SK-N-SH (cell line): ENCODE results near the gene CCDC27. TPM values are rescaled to one million over a fixed set of nuclear protein-coding genes. Genes with fewer than 3 reads are reported as not detected.

Experiments
- CTCF ChIA-PET: fragments of 300-600, 350-600 bp; formaldehyde crosslinking; extraction: SDS; loops from one replicate; lab custom pipeline; 2021; lab: Yijun Ruan, JAX
- POLR2A ChIA-PET: fragments of 350-600 bp; sonication (Branson Sonifier 250); formaldehyde crosslinking; extraction: SDS; loops from one replicate; lab custom pipeline; 2020; ENCODE audit warnings: antibody characterized with exemption, inconsistent platforms; lab: Yijun Ruan, JAX
- DNase-seq: peaks from one replicate; pipeline ENCODE4 v3.0.0; 2012
- H2AFZ ChIP-seq: fragments of 200-600 bp; sonication (generic); 2 replicates; pipeline ENCODE4 v1.8.1; 2016; ENCODE audit warnings: antibody characterized with exemption, mild to moderate bottlenecking, low read depth
- H3F3A ChIP-seq: fragments of 200-600 bp; sonication (generic); replicated peaks from 2 replicates; pipeline ENCODE3; 2016; ENCODE audit warnings: antibody characterized with exemption, mild to moderate bottlenecking; ENCODE audit not compliant: insufficient read depth
- H3K27ac ChIP-seq, 2 experiments: fragments of 200-500 bp in 1 of 2; fragments of 200-600 bp in 1 of 2; sonication (Bioruptor generic) in 1 of 2; sonication (generic), shearing (Covaris generic) in 1 of 2; 2 replicates each; pipeline versions ENCODE4 v1.5.1 to v1.6.1; 2014 to 2016; ENCODE audit warnings: low read depth in 2 of 2, inconsistent platforms in 1 of 2, low read length in 1 of 2, mild to moderate bottlenecking in 1 of 2, mixed read lengths in 1 of 2
- H3K27me3 ChIP-seq: fragments of 200-600 bp; sonication (generic), shearing (Covaris generic); 2 replicates; pipeline ENCODE4 v1.6.1; 2016; ENCODE audit warnings: mixed run types; ENCODE audit not compliant: insufficient read depth
- H3K36me3 ChIP-seq, 2 experiments: fragments of 200-500 bp in 1 of 2; fragments of 200-600 bp in 1 of 2; sonication (Bioruptor generic) in 1 of 2; sonication (generic) in 1 of 2; replicated peaks in 1 of 2; 2 replicates each; pipeline versions ENCODE3 to v1.5.1; 2014 to 2016; ENCODE audit warnings: low read length in 1 of 2, mild to moderate bottlenecking in 1 of 2; ENCODE audit not compliant: insufficient read depth in 2 of 2, control insufficient read depth in 1 of 2
- H3K4me1 ChIP-seq, 2 experiments: fragments of 200-500 bp in 1 of 2; fragments of 200-600 bp in 1 of 2; sonication (Bioruptor generic) in 1 of 2; sonication (generic), shearing (Covaris generic) in 1 of 2; 2 replicates each; pipeline versions ENCODE4 v1.5.1 to v1.6.1; 2014 to 2016; ENCODE audit warnings: low read depth in 1 of 2, low read length in 1 of 2, mixed run types in 1 of 2; ENCODE audit not compliant: insufficient read depth in 2 of 2, control insufficient read depth in 1 of 2
- H3K4me2 ChIP-seq: fragments of 200-600 bp; sonication (generic), shearing (Covaris generic); 2 replicates; pipeline ENCODE4 v1.6.1; 2017; ENCODE audit warnings: mixed run types
- H3K4me3 ChIP-seq, 2 experiments: fragments of 200-500 bp in 1 of 2; fragments of 200-600 bp in 1 of 2; sonication (Bioruptor generic) in 1 of 2; sonication (generic), shearing (Covaris generic) in 1 of 2; 2 replicates each; pipeline versions ENCODE4 v1.5.1 to v1.8.1; 2014 to 2016; ENCODE audit warnings: low read depth in 2 of 2, inconsistent platforms in 1 of 2, low read length in 1 of 2, mild to moderate bottlenecking in 1 of 2, mixed read lengths in 1 of 2, moderate library complexity in 1 of 2
- H3K79me2 ChIP-seq: fragments of 200-600 bp; sonication (generic); 2 replicates; pipeline ENCODE4 v1.8.1; 2017; ENCODE audit warnings: mild to moderate bottlenecking; ENCODE audit not compliant: insufficient read depth
- H3K9ac ChIP-seq: fragments of 200-600 bp; sonication (generic); 2 replicates; pipeline ENCODE4 v1.6.1; 2017; ENCODE audit warnings: mixed run types
- H3K9me2 ChIP-seq: fragments of 200-600 bp; sonication (generic); 2 replicates; pipeline ENCODE4 v1.6.1; 2017; ENCODE audit warnings: mixed run types
- H3K9me3 ChIP-seq: fragments of 200-600 bp; sonication (generic); 2 replicates; pipeline ENCODE4 v1.6.1; 2017; ENCODE audit warnings: mixed run types, mild to moderate bottlenecking, moderate library complexity
- H4K20me1 ChIP-seq: fragments of 200-600 bp; sonication (generic); 2 replicates; pipeline ENCODE4 v1.6.1; 2017; ENCODE audit warnings: mild to moderate bottlenecking, mixed run types; ENCODE audit not compliant: insufficient read depth
- CHD2 ChIP-seq: fragments of 150-350 bp; IDR thresholded peaks from 2 replicates; pipeline ENCODE4 v1.6.1; 2018; ENCODE audit warnings: low read length; ENCODE audit not compliant: partially characterized antibody
- CTCF ChIP-seq: fragments of 200-600 bp; sonication (generic); IDR thresholded peaks from 2 replicates; pipeline ENCODE4 v1.6.1; 2017; ENCODE audit warnings: antibody characterized with exemption, mild to moderate bottlenecking, moderate library complexity
- EZH2phosphoT487 ChIP-seq: fragments of 200-600 bp; sonication (generic); IDR thresholded peaks from 2 replicates; pipeline ENCODE4 v1.6.1; 2017; ENCODE audit warnings: low read depth, mixed run types, mild to moderate bottlenecking, antibody characterized with exemption, moderate library complexity, borderline replicate concordance
- FOSL2 ChIP-seq: IDR thresholded peaks from 2 replicates; pipeline ENCODE4 v1.4.0; 2012; ENCODE audit warnings: low read depth, mild to moderate bottlenecking, moderate library complexity, borderline replicate concordance
- FOXJ3 ChIP-seq: sonication (generic); formaldehyde crosslinking; IDR thresholded peaks from 2 replicates; pipeline ENCODE4 v1.5.1; 2020; ENCODE audit warnings: mild to moderate bottlenecking, missing genetic modification reagents
- GABPA ChIP-seq: IDR thresholded peaks from 2 replicates; pipeline ENCODE4 v1.4.0; 2012; ENCODE audit warnings: low read depth, mild to moderate bottlenecking
- MAX ChIP-seq: IDR thresholded peaks from 2 replicates; pipeline ENCODE4 v1.4.0; 2012; ENCODE audit warnings: low read depth
- MXI1 ChIP-seq: IDR thresholded peaks from 2 replicates; pipeline ENCODE4 v1.6.1; 2012; ENCODE audit warnings: mild to moderate bottlenecking, low read depth, low read length, improper control_type of control experiment
- NFIC ChIP-seq: IDR thresholded peaks from 2 replicates; pipeline ENCODE4 v1.4.0; 2012; ENCODE audit warnings: borderline replicate concordance
- NRF1 ChIP-seq: IDR thresholded peaks from 2 replicates; pipeline ENCODE4 v1.6.1; 2012; ENCODE audit warnings: low read depth, mild to moderate bottlenecking, low read length
- TAF1 ChIP-seq: IDR thresholded peaks from 2 replicates; pipeline ENCODE4 v1.6.1; 2012; ENCODE audit warnings: low read depth, mild to moderate bottlenecking, low read length, moderate library complexity, borderline replicate concordance
- TEAD4 ChIP-seq: IDR thresholded peaks from 2 replicates; pipeline ENCODE4 v1.4.0; 2012; ENCODE audit warnings: mild to moderate bottlenecking, borderline replicate concordance; ENCODE audit not compliant: insufficient read depth
- USF2 ChIP-seq: fragments of 150-350 bp; IDR thresholded peaks from 2 replicates; pipeline ENCODE4 v1.6.1; 2017; ENCODE audit warnings: antibody characterized with exemption, low read length, low read depth, borderline replicate concordance
- WGBS: methylation state at CpG from one replicate; pipeline ENCODE4 v1.1.6; 2017; ENCODE audit warnings: low lambda C conversion rate; 5-methylcytosine and 5-hydroxymethylcytosine counted together
- polyA plus RNA-seq, 3 experiments: library from polyadenylated mRNA; depleted of rRNA; stranded (reverse); fragments of >200 nt; gene quantifications; 2 replicates each; pipeline ENCODE4 v1.2.3, GENCODE V29; 2012
- TF ChIP-seq, protein P1 (sequence below): fragments of 150-350 bp; IDR thresholded peaks from 2 replicates; pipeline ENCODE4 v1.6.1; 2016; ENCODE audit warnings: mild to moderate bottlenecking, low read depth, low read length

Gene CCDC27
- not detected in 2 replicates for polyA plus RNA-seq (2012; rRNA removed)
- not detected in 2 replicates for polyA plus RNA-seq (2012; cell fraction: cytosol; rRNA removed)
- polyA plus RNA-seq (2012; cell fraction: nucleus; rRNA removed) = not detected in 2 replicates

DNA sequence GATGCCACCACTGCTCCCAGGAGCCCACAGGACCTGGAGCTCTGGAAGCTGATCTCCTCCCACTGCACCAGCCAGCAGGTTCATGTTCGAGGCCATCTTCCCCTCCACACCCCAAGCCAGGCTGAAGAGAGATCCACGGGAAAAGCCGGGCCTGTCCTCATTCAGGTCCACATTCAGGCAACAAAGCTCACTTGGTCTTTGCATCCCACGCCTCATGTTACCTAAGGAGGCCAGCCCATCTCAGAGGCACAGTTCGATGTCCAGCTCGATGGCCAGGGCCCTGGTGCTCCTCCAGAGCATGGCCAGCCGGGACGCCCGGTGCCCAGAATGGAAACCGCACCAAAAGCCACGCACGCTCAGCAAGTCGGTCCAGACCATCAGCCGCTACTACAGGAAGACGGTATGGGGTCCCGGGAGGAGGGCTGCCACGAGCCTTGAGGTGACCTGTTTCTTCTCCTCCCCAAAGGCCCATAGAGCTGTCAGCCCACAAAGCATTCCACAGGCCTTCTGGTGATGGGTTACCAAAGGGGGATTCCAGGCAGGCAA lies at the start of gene CCDC27:
Gene CCDC27, plus strand, starts transcription at position 51 of the 546 bp plus-strand sequence. Its CDS starts 32 bp downstream, at position 83.
- Histone ChIP-seq H3K4me3 (no peak within 1 kb of the TSS), H3K27ac (no peak within 1 kb of the TSS), H3K9me2 (no peaks in the 10 kb centered on the region), H3K79me2 (peaks cover 4% of the 10 kb centered on the region; the same call in 1 of the 2 replicates), H4K20me1 (no peaks in the 10 kb centered on the region), H3K36me3 (no peaks in the 10 kb centered on the region), H2AFZ (no peak within 1 kb of the TSS), H3K27me3 (no peaks in the 10 kb centered on the region), H3F3A (peaks cover 3% of the 10 kb centered on the region), H3K9ac (no peak within 1 kb of the TSS), H3K4me1 (peaks cover 0 to 5% of the 10 kb centered on the region in 2 experiments; a peak in 1 of 4 replicates), H3K9me3 (no peaks in the 10 kb centered on the region), H3K4me2 (no peak within 1 kb of the TSS)
- TF ChIP-seq TAF1 = no peak
- TF ChIP-seq CHD2 = no peak
- no peak for TF ChIP-seq EZH2phosphoT487
- no peak for TF ChIP-seq CTCF
- no peak for TF ChIP-seq MXI1
- no peak for TF ChIP-seq FOSL2
- TF ChIP-seq NFIC = no peak
- no peak for TF ChIP-seq NRF1
- no peak for TF ChIP-seq USF2
- TF ChIP-seq GABPA = no peak
- no peak for TF ChIP-seq TEAD4
- CTCF ChIA-PET = interaction anchor here (0.8 to 1.6 kb wide), 4 partner anchors 12 to 300 kb away, joined by 3 to 6 read pairs (median 3); no protein-coding TSS in a partner anchor
- POLR2A ChIA-PET = no interaction called here
- DNase-seq = no peak
- WGBS = 36% methylated on average over 8 of the region's 17 CpGs

GRCh38 chr1:3702528-3702927 lies 49.7 kb upstream of the CCDC27 start:
- ChIA-PET CTCF (interaction anchor here (0.6 to 12.9 kb wide), 3 partner anchors 15 to 1052 kb away, joined by 3 to 369 read pairs (median 3); no protein-coding TSS in a partner anchor), POLR2A (interaction anchor here (0.6 to 1.1 kb wide), 3 partner anchors 12 to 95 kb away, joined by 3 to 4 read pairs (median 3); no protein-coding TSS in a partner anchor)
- Histone ChIP-seq H3K4me1 (peaks cover 0 to 32% of the 10 kb centered on the region in 2 experiments; a peak in 1 of 4 replicates), H3K9me3 (no peaks in the 10 kb centered on the region), H3K4me3 (no peak overlapping the region), H3K79me2 (no peaks in the 10 kb centered on the region), H2AFZ (no peak overlapping the region), H3K4me2 (no peak overlapping the region), H3K27ac (no peak overlapping the region; a peak in 1 of 4 replicates), H3K9ac (no peak overlapping the region), H3K9me2 (no peaks in the 10 kb centered on the region), H4K20me1 (no peaks in the 10 kb centered on the region), H3K27me3 (no peaks in the 10 kb centered on the region), H3K36me3 (no peaks in the 10 kb centered on the region), H3F3A (no peaks in the 10 kb centered on the region)
- TF ChIP-seq MXI1 (no peak), TEAD4 (no peak), MAX (no peak), NFIC (no peak), FOXJ3 (no peak)
- TF ChIP-seq, protein P1, sequence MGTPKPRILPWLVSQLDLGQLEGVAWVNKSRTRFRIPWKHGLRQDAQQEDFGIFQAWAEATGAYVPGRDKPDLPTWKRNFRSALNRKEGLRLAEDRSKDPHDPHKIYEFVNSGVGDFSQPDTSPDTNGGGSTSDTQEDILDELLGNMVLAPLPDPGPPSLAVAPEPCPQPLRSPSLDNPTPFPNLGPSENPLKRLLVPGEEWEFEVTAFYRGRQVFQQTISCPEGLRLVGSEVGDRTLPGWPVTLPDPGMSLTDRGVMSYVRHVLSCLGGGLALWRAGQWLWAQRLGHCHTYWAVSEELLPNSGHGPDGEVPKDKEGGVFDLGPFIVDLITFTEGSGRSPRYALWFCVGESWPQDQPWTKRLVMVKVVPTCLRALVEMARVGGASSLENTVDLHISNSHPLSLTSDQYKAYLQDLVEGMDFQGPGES = no peak
- DNase-seq = no peak
- no CpG with 5 or more reads among the region's 19 CpGs for WGBS
